KMS-11 (cell line): ENCODE results near the gene ZXDC.

ENCODE experiments used
- H2AFZ ChIP-seq: fragments of 200-600 bp; sonication (generic); 2 replicates; pipeline ENCODE4 v1.6.1; 2016; ENCODE audit warnings: antibody characterized with exemption, mixed run types, low read depth
- H3K27ac ChIP-seq: fragments of 200-600 bp; sonication (generic); 2 replicates; pipeline ENCODE4 v1.6.1; 2016; ENCODE audit warnings: mild to moderate bottlenecking, mixed run types
- H3K27me3 ChIP-seq: fragments of 200-600 bp; sonication (generic); 2 replicates; pipeline ENCODE4 v1.6.1; 2017; ENCODE audit warnings: mild to moderate bottlenecking, low read depth, mixed run types, moderate library complexity; ENCODE audit not compliant: insufficient read depth
- H3K36me3 ChIP-seq: fragments of 200-600 bp; sonication (generic); 2 replicates; pipeline ENCODE4 v1.6.1; 2017; ENCODE audit warnings: mild to moderate bottlenecking, mixed run types; ENCODE audit not compliant: insufficient read depth
- H3K4me1 ChIP-seq: fragments of 200-600 bp; sonication (generic); 2 replicates; pipeline ENCODE4 v1.6.1; 2016; ENCODE audit warnings: mild to moderate bottlenecking, low read depth, mixed run types; ENCODE audit not compliant: poor library complexity, severe bottlenecking
- H3K4me2 ChIP-seq: fragments of 200-600 bp; sonication (generic); 2 replicates; pipeline ENCODE4 v1.7.0; 2016; ENCODE audit warnings: mild to moderate bottlenecking, mixed run types
- H3K4me3 ChIP-seq: fragments of 200-600 bp; sonication (generic); IDR thresholded peaks from 2 replicates; pipeline ENCODE4 v1.6.1; 2017; ENCODE audit warnings: low read depth, low read length, mixed read lengths; ENCODE audit not compliant: insufficient read depth
- H3K79me2 ChIP-seq: fragments of 200-600 bp; sonication (generic); 2 replicates; pipeline ENCODE4 v1.6.1; 2016; ENCODE audit warnings: low read depth, mixed run types; ENCODE audit not compliant: insufficient read depth
- H3K9ac ChIP-seq: fragments of 200-600 bp; sonication (generic); 2 replicates; pipeline ENCODE4 v1.6.1; 2016; ENCODE audit warnings: mild to moderate bottlenecking, mixed run types
- H4K20me1 ChIP-seq: fragments of 200-600 bp; sonication (generic); 2 replicates; pipeline ENCODE4 v1.6.1; 2016; ENCODE audit warnings: mild to moderate bottlenecking, mixed run types; ENCODE audit not compliant: insufficient read depth
- TF ChIP-seq, protein P1 (sequence below): fragments of 200-600 bp; sonication (generic); conservative IDR thresholded peaks from 2 replicates; pipeline ENCODE4 v1.6.1; 2017; ENCODE audit warnings: low read depth, mild to moderate bottlenecking, antibody characterized with exemption, low read length, moderate library complexity, mixed read lengths

The ZXDC gene

DNA sequence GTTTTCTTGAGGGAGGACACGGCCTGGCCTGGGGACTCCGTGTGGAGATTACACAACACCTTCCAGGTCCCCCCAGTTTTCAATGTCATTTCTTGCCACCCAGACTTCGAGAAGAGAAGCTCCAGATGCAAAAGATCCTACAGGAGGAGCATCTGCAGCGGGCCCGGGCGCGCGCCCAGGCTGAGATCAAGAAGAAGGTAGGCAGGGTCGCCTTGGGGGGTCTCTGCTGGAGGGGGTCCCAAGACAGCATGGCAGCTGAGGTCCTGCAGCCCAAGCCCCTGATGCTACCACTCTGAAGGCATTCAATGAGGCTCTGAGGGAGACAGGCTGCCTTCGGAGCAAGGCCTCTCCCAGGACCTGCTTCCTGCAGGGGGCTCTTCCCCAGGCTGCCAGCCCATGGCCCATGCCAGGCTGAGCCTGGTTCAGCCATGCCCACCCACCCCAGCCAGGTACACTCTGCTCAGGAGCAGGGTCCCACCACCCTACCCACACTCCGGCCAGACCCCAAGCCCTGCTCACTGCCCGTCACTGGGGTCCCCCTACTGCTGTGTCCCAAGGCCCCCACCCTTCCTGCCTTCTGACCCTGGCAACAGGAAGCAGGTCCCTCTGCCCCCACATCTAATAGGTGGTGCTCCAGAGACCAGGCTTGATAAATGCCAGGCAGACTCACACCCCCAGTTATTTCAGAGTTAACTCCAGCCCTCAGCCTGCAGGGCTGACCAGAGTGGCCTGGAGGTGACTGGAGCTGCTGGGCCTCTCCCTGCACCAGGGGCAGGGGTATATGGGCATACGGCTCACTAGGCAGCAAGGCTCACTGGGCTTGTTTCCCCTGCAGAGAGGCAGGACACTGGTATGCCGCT is 40.0 kb downstream of the ZXDC start:
- no peak overlapping the region for H3K27ac ChIP-seq
- no peak overlapping the region for H3K4me2 ChIP-seq
- H3K9ac ChIP-seq, result no peak overlapping the region
- TF ChIP-seq, protein P1, sequence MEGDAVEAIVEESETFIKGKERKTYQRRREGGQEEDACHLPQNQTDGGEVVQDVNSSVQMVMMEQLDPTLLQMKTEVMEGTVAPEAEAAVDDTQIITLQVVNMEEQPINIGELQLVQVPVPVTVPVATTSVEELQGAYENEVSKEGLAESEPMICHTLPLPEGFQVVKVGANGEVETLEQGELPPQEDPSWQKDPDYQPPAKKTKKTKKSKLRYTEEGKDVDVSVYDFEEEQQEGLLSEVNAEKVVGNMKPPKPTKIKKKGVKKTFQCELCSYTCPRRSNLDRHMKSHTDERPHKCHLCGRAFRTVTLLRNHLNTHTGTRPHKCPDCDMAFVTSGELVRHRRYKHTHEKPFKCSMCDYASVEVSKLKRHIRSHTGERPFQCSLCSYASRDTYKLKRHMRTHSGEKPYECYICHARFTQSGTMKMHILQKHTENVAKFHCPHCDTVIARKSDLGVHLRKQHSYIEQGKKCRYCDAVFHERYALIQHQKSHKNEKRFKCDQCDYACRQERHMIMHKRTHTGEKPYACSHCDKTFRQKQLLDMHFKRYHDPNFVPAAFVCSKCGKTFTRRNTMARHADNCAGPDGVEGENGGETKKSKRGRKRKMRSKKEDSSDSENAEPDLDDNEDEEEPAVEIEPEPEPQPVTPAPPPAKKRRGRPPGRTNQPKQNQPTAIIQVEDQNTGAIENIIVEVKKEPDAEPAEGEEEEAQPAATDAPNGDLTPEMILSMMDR, result no peak
- H3K4me3 ChIP-seq, result no peak overlapping the region
- no peaks in the 10 kb centered on the region for H3K36me3 ChIP-seq
- no peaks in the 10 kb centered on the region for H3K79me2 ChIP-seq
- no peak overlapping the region for H2AFZ ChIP-seq
- H4K20me1 ChIP-seq, result no peaks in the 10 kb centered on the region
- H3K27me3 ChIP-seq, result no peaks in the 10 kb centered on the region
- no peaks in the 10 kb centered on the region for H3K4me1 ChIP-seq

DNA sequence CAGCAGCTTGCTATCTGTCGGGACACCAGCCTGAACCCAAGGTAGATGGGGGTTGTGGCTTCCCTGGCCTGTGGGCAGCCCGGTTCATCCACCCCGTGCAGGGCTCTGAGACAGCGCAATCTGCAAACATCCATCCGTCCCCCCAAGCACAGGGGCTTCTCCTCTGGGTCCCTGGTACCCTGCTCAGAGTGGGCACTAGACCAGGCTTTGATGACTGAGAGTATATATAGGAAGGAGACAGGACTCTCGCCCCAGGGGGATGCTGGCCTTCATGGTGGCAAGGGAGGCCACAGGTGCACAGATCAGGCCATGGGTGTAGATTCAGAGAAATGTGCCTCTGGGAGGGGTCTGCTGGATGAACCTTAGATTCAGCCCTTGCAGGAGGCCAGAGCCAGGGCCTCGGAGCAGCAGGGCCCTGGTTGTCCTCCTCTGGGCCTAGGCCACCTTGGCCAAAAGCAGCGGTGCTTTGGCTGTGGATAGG is 40.7 kb downstream of the ZXDC start:
- no peak overlapping the region for H3K4me2 ChIP-seq
- H3K79me2 ChIP-seq, result no peaks in the 10 kb centered on the region
- H3K4me3 ChIP-seq, result no peak overlapping the region
- H2AFZ ChIP-seq, result no peak overlapping the region
- H3K36me3 ChIP-seq, result no peaks in the 10 kb centered on the region
- H3K27ac ChIP-seq, result no peak overlapping the region
- H3K9ac ChIP-seq, result no peak overlapping the region
- no peaks in the 10 kb centered on the region for H3K4me1 ChIP-seq
- no peaks in the 10 kb centered on the region for H4K20me1 ChIP-seq
- TF ChIP-seq, protein P1, result no peak
- no peaks in the 10 kb centered on the region for H3K27me3 ChIP-seq

DNA sequence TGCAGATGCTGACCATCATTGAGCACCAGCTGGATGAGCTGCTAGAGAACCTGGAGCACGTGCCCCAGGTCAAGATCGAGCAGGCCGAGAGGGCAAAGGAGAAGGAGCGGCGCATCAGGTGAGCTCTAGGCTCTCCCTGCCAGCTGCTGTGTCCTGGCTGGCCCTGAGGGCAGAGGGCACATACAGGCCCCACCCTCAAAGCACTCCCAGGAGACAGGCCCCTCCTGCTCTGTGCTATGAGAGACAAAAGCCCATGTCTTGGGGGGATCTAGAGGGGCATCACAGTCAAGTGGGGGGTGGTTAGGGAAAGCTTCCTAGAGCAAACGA is 41.5 kb downstream of the ZXDC start:
- Histone ChIP-seq H3K36me3 (no peaks in the 10 kb centered on the region), H3K27ac (no peak overlapping the region), H3K9ac (no peak overlapping the region), H2AFZ (no peak overlapping the region), H3K79me2 (no peaks in the 10 kb centered on the region), H3K4me2 (no peak overlapping the region), H3K4me3 (no peak overlapping the region), H4K20me1 (no peaks in the 10 kb centered on the region), H3K27me3 (no peaks in the 10 kb centered on the region), H3K4me1 (no peaks in the 10 kb centered on the region)
- TF ChIP-seq, protein P1, result no peak

DNA sequence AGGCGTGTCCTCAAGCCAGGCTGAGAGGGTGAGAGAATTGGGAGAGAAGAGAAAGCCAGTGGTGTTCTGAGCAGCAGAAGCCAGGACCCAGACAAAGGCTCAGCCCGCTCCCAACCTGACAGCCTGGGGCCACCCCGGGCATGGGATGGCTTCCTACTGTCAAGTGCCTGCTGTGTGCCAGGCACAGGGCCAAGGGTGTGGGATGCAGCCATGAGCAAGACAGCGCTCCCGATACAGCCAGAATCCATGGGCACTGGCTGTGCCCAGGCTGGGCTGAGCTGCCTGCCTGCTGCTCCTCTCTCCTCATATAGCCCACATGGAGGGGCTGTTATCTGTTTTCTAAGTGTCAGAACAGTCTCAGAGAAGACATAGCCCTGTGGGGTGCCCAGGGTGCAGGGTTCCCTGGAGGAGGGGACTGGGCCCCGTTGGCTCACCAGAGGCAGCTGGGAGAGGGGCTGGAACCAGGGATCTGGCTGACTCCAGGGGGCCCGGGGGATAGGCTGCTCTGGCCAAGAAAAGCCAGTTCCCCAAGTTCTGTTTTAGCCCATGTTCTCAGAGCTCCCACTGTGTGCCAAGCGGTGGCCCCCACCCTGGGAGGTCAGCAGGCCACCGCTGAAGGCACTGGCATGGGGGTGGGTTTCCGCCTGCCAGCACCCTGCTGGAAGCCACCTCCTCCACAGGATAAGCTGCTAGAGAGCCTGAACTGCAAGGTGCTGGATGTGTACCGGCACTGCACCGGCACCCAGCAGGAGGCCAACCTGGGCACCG is 42.0 kb downstream of the ZXDC start:
- H3K79me2 ChIP-seq, result no peaks in the 10 kb centered on the region
- H3K4me3 ChIP-seq, result no peak overlapping the region
- no peak overlapping the region for H3K4me2 ChIP-seq
- no peak overlapping the region for H2AFZ ChIP-seq
- H3K36me3 ChIP-seq, result no peaks in the 10 kb centered on the region
- no peaks in the 10 kb centered on the region for H4K20me1 ChIP-seq
- no peak overlapping the region for H3K9ac ChIP-seq
- no peak overlapping the region for H3K27ac ChIP-seq
- no peaks in the 10 kb centered on the region for H3K27me3 ChIP-seq
- TF ChIP-seq, protein P1, result no peak
- no peaks in the 10 kb centered on the region for H3K4me1 ChIP-seq
